ENCODE data around the gene HPCAL1.

The HPCAL1 gene

GRCh38 chr2:10324095-10324832 lies 21.6 kb downstream of the HPCAL1 start:
- CTCF ChIA-PET, result interaction anchor here (1.3 kb wide), 1 partner anchor 111 kb away, joined by 3 read pairs; no protein-coding TSS in a partner anchor
- TF ChIP-seq CTCF (conservative IDR thresholded peaks at IDR 0.05; ENCODE audit: low read depth), result no peak
- POLR2A ChIA-PET (ENCODE audit: low non-redundant PET), result no interaction called here
- H3K27ac ChIP-seq, result no peak overlapping the region
- DNase-seq (ENCODE audit: low spot score), result no peak

- ChIA-PET POLR2A (ENCODE audit: low non-redundant PET) (no interaction called here), CTCF (no interaction called here)
- no peak overlapping the region for H3K27ac ChIP-seq
- DNase-seq (ENCODE audit: low spot score), result no peak
- no peak for TF ChIP-seq CTCF (conservative IDR thresholded peaks at IDR 0.05; ENCODE audit: low read depth)
Observed at GRCh38 chr2:10325278-10326145, 22.8 kb downstream of the HPCAL1 start.

- POLR2A ChIA-PET (ENCODE audit: low non-redundant PET), result no interaction called here
- no peak for DNase-seq (ENCODE audit: low spot score)
- CTCF ChIA-PET, result no interaction called here
- TF ChIP-seq CTCF (conservative IDR thresholded peaks at IDR 0.05; ENCODE audit: low read depth), result no peak
- no peak overlapping the region; the same call in 1 of the 2 replicates for H3K27ac ChIP-seq
Observed at GRCh38 chr2:10326151-10326616, 23.5 kb downstream of the HPCAL1 start.

GRCh38 chr2:10326707-10327594 lies 24.2 kb downstream of the HPCAL1 start:
- no peak for TF ChIP-seq CTCF (conservative IDR thresholded peaks at IDR 0.05; ENCODE audit: low read depth)
- DNase-seq (ENCODE audit: low spot score), result no peak
- ChIA-PET POLR2A (ENCODE audit: low non-redundant PET) (no interaction called here), CTCF (no interaction called here)
- no peak overlapping the region; the same call in 1 of the 2 replicates for H3K27ac ChIP-seq

- DNase-seq (ENCODE audit: low spot score), result no peak
- ChIA-PET CTCF (interaction anchor here (0.6 kb wide), 1 partner anchor 29 kb away, joined by 3 read pairs; no protein-coding TSS in a partner anchor), POLR2A (ENCODE audit: low non-redundant PET) (no interaction called here)
- no peak overlapping the region for H3K27ac ChIP-seq
- TF ChIP-seq CTCF (conservative IDR thresholded peaks at IDR 0.05; ENCODE audit: low read depth), result no peak
Observed at GRCh38 chr2:10327896-10328669, 25.4 kb downstream of the HPCAL1 start.
